Lower leg skin (tissue), 3 donors: ENCODE measurements around the gene RALY.

ENCODE experiments used
- POLR2A ChIP-seq, 2 donors: fragments of 450-650 bp; IDR thresholded peaks; one replicate each; pipeline ENCODE4 v1.6.1; 2016 to 2017; ENCODE audit warnings: antibody characterized with exemption in 2 of 2, mild to moderate bottlenecking in 1 of 2, moderate library complexity in 1 of 2
- TF ChIP-seq, protein P1 (sequence below), 3 donors: fragments of 450-650 bp; IDR thresholded peaks; one replicate each; pipeline ENCODE4 v1.5.1; 2016; ENCODE audit warnings: antibody characterized with exemption in 3 of 3, mild to moderate bottlenecking in 3 of 3, moderate library complexity in 2 of 3

GRCh38 chr20:34043025-34043424 lies 49.3 kb downstream of the RALY start:
- TF ChIP-seq, protein P1, sequence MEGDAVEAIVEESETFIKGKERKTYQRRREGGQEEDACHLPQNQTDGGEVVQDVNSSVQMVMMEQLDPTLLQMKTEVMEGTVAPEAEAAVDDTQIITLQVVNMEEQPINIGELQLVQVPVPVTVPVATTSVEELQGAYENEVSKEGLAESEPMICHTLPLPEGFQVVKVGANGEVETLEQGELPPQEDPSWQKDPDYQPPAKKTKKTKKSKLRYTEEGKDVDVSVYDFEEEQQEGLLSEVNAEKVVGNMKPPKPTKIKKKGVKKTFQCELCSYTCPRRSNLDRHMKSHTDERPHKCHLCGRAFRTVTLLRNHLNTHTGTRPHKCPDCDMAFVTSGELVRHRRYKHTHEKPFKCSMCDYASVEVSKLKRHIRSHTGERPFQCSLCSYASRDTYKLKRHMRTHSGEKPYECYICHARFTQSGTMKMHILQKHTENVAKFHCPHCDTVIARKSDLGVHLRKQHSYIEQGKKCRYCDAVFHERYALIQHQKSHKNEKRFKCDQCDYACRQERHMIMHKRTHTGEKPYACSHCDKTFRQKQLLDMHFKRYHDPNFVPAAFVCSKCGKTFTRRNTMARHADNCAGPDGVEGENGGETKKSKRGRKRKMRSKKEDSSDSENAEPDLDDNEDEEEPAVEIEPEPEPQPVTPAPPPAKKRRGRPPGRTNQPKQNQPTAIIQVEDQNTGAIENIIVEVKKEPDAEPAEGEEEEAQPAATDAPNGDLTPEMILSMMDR (IDR thresholded peaks at IDR 0.05), result no peak
- no peak for TF ChIP-seq POLR2A (IDR thresholded peaks at IDR 0.05)
